HG03108 (cell line): ENCODE data around the gene CNNM4.

Experiments
- ATAC-seq: cut with Tn5 transposase; IDR thresholded peaks from one replicate; pipeline ENCODE4 v1.9.1; 2021; ENCODE audit warnings: moderate library complexity; ENCODE audit not compliant: unreplicated experiment

Gene CNNM4

DNA sequence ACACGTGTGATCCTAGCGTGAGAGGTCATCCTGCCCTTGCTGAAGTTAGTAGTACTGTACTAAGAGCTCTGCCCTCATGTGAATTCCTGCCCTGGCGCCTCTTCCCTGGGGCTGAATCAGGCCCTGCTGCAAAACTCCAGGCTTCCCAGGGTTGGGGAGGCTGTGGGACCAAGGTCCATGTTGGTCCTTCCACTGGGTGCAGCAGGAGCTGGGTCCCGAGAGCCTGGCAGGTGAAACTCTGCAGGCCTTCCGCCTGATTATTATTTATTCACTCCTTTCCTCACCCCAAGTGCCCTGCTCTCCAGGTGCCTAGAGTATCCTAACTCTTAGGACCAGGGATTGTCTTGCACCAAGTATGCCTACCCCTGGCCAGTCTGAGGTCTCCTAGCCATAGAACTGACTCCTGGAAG, 50.1 kb downstream of the CNNM4 start:
- ATAC-seq: no peak

DNA sequence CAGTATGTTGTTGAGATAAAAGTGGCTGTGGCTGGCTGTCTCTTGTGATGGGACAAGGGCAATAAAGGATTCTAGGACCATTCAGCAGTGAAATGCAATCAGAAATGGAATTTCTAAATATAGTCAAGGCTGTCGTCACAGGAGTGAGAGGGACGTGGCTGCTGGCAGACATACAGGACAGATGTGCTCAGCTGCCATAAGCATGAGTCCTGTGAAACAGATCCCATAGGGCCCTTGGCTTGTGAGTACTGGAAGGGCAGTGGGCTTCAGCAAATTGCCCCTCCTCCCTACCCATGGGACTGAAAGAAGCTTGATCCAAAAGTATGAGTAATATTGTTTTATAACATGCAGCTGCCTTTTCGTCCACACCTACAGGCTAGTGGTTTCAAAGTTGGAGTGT, 51.2 kb downstream of the CNNM4 start:
- ATAC-seq: no peak

DNA sequence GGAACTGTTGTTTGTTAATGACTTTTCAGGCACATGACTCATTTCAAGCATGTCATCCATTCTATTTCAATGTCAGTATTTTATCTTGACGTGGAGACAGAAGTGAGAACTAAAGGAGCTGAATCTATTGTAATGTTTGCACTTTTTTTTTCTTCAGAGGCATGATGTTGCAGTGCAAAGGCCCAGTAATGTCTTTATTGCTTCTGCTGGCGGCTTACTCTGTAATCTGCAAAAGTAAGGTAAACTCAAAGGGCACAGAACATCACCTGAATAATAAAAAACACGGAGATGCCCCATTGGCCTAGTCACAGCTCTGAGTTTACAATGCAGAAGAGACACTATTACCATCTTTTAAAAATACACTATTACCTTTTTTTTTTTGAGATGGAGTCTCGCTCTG, 53.0 kb downstream of the CNNM4 start:
- ATAC-seq: no peak

DNA sequence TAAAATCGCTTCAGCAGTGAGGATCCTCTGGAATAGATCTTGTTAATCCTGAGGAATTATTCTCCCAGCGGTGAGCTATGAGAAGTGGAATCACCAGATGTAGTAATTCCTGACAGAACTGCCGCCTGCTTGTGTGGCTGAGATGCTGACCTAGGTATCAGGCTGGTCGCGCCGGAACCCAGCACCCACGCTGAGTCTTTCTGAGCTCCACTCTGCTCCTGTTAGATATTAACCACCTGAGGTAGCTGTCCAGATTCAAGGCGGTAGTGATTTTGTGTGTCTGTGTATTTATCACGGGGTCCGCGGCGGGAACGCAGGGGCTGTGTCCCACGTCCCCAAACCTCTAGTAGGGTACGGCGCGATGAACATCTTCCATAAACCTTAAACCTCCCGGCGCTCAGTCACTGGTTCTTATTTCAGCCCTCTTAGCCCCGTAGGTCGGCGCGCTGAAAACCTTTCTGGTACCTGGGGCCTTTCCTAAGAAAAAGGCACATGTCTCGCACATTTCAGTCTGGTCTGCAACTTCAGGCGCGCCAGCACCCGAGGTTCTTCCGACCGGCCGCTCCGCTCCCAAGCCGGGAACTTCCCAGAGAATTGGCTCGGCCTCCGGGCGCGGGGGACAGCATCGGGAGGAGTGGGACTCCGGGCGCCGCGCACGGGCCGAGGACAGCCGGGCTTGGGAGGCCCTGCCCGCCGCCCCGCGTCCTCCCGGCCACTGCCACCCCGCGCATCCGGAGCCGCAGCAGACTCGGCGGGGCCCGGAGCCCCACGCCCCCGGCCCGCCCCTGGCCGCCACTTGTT, 54.8 kb downstream of the CNNM4 start:
- ATAC-seq: no peak

DNA sequence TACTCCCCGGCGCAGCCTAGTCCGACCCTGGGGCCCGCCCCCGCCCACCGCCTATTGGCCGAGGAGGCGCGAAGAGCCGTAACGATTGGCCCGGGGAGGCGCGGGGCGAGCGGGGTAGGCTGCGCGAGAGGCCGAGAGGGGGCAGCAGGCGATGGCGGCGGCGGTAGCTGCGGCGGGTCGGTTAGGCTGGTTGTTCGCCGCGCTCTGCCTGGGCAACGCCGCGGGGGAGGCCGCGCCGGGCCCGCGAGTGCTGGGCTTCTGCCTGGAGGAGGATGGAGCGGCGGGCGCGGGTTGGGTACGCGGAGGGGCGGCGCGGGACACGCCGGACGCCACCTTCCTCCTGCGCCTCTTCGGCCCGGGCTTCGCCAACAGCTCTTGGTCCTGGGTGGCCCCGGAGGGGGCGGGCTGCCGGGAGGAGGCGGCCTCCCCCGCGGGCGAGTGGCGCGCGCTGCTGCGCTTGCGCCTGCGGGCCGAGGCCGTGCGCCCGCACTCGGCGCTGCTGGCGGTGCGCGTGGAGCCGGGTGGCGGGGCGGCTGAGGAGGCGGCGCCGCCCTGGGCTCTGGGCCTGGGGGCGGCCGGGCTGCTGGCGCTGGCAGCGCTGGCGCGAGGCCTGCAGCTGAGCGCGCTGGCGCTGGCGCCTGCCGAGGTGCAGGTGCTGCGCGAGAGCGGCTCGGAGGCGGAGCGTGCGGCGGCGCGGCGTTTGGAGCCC, 55.6 kb downstream of the CNNM4 start, which contains the start of gene CNNM3:
Gene CNNM3 (plus strand): TSS at position 142 of the 709 bp plus-strand sequence. CDS start 10 bp downstream, at position 152.
- ATAC-seq: peak; percentile 82

DNA sequence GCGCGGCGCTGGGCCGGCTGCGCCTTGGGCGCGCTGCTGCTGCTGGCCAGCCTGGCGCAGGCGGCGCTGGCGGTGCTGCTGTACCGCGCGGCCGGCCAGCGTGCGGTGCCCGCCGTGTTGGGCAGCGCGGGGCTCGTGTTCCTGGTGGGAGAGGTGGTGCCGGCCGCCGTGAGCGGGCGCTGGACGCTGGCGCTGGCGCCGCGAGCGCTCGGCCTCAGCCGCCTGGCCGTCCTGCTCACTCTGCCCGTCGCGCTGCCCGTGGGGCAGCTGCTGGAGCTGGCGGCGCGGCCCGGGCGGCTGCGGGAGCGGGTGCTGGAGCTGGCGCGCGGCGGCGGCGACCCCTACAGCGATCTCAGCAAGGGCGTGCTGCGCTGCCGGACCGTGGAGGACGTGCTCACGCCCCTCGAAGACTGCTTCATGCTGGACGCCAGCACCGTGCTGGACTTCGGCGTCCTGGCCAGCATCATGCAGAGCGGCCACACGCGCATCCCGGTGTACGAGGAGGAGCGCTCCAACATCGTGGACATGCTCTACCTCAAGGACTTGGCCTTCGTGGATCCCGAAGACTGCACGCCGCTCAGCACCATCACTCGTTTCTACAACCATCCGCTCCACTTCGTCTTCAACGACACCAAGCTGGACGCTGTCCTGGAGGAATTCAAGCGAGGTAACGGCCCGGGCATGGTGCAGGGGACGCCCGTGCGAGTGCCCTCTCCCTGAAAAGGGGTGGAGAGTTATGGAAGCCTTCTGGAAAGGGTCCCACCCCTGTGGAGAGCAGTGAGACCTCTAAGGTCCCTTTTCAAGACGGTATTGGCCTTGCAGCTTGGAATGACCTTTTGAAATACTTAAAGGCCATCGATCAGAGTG, 56.4 kb downstream of the CNNM4 start:
- ATAC-seq: no peak

DNA sequence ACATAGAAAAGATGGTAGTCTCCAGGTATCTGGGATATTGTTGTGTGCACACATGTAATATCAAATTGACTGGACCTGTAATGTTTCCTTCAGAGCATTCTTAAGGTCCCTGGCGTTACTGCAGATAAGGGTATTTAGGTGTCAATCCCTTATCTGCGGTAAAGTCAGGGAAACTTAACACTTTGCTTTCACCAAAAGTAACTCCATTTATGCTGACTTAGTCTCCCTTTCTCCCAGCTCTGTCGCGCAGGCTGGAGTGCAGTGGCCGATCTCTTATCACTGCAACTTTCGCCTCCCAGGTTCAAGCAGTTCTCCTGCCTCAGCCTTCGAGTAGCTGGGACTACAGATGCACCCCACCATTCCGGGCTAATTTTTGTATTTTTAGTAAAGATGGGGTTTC, 57.2 kb downstream of the CNNM4 start:
- ATAC-seq: no peak

DNA sequence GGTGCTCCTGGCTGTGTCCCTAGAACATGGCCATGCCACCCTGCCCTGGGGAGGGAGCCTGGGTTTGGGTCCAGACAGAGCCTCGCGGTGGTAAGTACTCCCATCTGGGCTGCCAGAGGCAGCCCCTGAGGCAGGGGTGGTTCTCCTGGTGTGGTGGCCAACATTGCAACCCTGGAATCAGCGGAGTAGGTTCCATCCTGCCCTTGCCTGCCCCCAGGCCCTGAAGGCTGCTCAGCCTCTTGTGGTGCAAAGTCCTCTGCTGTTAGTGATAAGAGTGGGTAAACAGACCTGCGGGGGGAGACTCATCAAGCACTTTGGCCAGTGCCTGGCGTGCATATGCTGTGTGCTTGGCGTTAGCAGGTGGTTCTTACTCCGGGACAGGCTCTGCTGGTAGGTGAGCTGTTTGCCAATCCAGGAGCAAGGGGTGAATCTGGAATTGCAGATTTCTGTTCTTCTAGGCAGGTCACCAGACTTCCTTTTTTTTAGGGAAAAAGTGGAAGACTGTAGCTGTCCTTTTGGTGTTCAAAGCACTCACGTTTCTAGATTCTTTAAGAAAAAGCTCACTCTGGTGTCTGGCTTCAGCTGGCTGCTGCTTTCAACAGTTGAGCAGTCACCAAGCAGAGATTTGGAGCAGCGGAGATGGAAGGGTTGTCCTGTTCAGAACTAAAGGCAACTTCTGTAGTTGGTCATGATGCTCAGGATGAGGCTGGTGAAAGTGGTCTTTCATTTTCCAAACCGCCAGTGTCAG, 58.6 kb downstream of the CNNM4 start:
- no peak for ATAC-seq

DNA sequence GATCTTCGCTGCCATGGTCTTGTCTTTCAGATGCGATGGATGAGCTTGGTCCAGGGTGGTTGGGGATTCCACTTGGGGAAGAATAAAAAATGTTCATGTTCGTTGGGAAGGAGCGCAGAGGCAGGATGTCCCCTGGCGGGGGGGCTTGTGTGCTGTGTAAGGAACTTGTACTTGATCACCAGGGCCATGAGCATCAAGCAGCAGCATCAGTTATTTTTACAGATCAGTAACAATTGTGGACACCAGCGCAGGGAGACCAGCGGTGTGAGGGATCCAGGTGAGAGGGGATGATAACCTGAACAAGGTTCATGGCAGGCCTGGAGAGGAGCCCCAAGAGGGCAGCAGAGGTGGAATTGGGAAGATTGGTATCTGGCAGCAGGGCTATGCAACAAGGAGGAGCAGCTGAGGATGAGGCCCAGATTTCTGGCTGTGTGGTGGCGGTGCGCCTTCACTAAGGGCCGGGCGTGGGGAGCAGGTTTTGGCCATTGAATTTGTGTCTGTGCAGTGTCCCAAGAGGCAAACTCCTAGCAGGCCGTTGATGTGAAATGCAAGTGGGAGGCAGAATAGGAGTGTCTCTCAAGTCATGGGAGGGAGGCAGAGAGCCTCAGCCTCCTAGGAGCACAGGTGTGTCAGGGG, 59.3 kb downstream of the CNNM4 start:
- ATAC-seq: no peak

DNA sequence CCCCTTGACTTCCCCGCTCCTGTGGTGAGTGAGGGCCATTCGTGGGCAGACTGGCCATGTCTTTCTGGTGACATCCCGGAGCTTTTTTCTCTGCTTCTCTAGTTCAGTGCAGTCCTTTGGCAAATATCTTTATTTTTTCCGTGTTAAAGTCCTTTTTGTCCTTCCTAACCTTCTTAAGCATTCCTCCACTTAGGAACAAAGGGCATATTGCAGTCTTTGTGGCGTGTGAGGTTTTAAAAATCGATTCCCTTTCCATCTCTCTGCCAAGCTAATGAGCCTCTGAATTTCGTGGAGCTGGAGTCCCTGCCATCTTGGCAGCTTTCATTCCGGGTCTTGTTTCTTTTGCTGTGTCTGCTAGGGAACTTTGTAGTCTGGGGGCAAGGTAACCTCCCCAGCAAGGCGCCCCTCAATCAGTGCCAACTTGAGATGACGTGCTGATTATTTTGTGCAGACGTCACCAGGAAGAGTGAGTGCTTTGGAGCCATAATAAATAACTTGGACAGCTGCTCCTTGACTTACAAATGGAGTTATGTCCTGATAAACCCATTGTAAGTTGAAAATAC, 60.5 kb downstream of the CNNM4 start:
- no peak for ATAC-seq

DNA sequence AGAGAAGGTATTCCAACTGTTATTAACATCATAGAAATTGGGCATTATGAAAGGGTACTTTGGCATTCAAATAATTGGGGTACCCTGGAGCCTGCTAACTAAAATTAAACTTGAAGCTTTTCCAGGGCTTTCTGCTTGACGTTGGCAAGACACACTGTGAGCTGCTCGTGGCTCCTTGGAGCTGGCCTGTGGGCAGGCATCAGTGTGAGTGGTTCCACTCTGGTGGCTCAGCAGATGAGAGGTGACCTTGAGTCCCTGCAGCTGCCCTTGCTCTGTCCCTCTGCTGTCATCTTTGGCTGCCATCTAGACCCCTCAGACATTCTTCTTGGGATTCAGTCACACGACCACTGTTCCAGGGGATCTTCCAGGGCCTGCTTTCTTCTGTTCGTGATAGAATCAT, 62.1 kb downstream of the CNNM4 start:
- ATAC-seq: no peak

DNA sequence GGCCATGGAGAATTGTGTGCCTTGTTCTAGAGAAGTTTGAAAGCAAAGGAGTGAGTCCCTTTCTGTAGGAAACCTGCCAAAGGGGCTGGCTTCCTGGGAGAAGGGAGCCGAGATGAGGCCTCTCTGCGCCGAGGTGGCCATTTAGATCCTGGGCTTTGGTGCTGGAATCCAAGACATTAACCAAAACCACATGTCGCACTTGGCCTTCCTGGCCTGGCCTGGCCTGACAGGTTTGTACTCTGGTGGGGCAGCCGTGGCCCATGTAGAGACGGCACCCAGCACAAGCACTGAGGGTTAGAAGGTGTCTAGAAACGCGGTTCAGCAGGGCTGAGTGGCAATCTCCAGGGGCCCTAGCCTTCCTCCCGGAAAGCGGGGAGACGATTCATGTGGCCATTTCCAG, 62.5 kb downstream of the CNNM4 start:
- ATAC-seq: no peak

DNA sequence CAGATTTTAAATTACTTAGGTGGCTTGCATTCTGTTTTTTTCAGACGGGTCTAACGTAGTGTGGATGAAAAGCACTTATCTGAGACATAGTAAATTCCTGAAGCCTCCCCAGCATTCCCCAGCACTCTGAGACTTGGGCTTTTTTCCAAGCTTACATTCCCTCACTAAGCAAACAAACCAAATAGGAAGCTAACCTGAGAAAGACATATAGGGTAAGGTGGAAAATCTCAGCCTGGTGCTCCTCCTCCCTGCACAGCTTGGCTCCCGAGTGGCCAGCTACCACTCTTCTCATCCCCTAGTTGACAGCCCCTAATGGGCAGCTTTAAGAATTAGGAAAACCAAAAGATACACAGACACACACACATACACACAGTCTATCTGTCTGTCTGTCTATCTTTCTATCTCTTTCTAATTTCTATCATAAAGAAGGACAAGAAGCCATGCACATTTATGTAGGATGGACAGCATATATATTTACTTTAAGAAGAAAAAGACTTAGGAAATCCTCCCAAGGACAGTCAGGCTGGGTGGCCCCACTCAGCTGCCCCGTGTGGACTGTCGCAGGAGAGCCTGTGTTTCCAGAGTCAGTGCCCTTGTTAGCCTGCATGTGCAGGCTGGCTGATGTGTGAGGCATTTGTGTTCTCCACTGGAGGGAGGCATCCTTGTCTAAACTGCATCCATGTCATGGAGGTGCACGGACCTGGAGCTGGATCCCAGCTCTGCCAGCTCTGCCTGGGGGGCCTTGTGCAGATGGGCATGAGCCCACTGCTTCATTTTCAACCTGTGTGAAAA, 63.6 kb downstream of the CNNM4 start:
- ATAC-seq: no peak

DNA sequence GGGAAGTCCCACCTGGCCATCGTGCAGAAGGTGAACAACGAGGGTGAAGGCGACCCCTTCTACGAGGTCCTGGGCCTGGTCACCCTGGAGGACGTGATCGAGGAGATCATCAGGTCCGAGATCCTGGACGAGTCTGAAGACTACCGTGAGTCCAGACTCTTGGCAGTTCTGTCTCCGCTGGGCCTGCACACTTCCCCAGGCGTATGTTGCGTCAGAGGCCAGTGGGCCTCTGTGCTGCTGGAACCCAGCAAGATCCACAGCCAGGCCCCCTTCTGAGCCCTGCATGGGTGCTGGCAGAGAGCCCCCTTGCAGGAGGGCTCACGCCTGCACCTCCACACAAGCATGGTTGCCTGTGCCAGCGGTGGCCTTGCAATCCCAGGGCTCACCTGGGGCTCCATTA, 64.4 kb downstream of the CNNM4 start:
- ATAC-seq: no peak

DNA sequence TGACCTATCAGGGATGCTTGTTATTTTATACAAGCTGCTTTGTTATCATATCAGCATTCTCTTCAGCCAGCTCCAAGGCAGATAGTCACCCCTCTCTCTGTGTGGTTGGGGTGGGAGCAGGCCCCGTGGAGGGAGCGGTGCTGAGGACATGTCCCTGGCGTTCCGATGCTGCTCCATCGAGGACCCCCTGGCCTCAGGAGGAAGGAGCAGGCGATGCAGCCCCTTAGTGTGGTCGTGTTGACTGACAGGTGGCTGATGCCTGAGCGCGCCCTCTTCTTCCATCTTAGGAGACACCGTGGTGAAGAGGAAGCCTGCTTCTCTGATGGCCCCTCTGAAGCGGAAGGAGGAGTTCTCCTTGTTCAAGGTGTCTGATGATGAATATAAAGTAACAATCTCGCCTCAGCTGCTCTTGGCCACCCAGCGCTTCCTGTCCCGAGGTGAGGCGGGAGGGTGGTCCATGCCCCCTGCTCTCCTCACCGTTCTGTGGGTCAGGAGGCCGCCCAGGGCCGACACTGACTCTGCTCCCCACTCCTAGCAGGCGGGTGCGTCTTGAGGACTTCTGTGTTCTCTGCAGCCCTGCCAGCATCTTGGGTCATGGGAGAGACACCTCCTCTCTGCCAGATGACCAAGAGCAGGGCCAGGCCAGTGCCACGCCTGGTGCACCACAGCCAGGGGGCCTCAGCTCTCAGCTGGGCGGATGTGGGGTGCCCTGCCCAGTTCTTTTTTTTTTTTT, 66.0 kb downstream of the CNNM4 start:
- no peak for ATAC-seq

DNA sequence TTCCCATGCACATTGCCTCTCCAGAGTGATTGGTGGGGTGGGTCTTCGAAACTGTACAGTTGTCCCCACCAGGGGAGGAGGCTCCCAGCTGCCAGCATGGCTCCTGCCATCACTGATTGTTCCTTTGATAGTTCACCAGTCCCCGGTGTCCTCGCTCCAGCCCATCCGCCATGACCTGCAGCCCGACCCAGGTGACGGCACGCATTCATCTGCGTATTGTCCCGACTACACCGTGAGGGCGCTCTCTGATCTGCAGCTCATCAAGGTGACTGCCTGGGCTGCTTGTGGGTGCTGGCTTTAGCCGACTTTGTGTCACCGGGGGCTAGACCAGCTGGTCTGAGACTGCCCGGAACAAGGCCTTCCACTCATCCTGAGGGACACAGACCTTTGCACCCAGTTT, 67.7 kb downstream of the CNNM4 start:
- ATAC-seq: no peak

DNA sequence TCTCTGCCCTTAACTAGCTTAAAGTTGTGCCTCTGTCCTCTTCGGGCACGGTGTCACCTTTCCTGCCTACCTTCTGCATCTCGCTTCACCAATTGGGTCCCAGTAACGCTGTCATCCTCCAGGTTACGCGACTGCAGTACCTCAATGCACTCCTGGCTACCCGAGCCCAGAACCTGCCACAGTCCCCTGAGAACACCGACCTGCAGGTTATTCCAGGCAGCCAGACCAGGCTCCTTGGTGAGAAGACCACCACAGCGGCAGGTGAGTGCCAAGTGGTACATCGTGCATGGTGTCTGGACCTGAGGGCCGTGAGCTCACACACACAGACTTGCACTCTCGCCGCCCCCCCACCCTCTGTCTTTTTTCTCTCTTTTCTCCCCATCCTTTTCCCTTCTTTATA, 68.2 kb downstream of the CNNM4 start:
- no peak for ATAC-seq

DNA sequence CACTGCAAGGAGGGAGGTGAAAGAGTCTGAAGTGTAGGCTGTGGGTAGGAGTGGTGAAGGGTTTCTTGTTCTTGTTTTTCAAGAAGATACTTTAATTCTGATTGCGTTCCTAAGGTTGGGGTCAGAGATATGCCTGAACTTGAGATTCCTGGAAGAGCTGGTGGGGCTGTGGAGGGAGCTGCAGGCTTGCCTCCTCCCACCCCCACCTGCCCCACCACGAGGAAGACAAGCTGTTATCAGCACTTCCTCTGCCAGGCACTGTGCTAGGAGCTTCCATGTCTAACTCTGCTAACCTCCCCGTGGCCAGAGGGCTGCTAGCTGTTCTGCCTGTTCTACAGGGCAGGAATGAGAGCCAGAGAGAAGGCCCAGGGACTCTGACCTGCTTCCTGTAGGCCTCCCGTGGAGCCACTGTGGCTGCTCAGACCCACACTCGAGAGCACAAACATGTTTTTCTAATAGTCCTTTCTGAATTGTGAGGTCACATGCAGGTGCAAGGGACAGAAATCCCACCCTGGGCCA, 69.4 kb downstream of the CNNM4 start:
- no peak for ATAC-seq
